Stimulated activated naive B cell treated with anti-CD40 and anti-IgM and Interleukin-4, amounts not matched to agents 10 μg/mL and 1 μg/mL and 100 μg/mL, for 72 hours (primary cell): ENCODE measurements around the gene MFAP4.
A peak's percentile ranks its signal among the peaks of the same experiment; 100 is the strongest.

Experiments
- ATAC-seq, 2 donors: fragments of 150-1000 bp; cut with Tn5 transposase; replicated peaks; 2 replicates each; pipeline ENCODE4 v1.10.0; 2021; ENCODE audit warnings: moderate library complexity in 1 of 2
- DNase-seq: peaks from one replicate; pipeline ENCODE4 v3.0.0; 2021
- H3K27ac Mint-ChIP-seq: one replicate; pipeline ENCODE4 v1.8.0; 2022; ENCODE audit warnings: mild to moderate bottlenecking, mixed read lengths
- H3K27me3 Mint-ChIP-seq, 2 donors: one replicate each; pipeline ENCODE4 v1.8.0; 2022; ENCODE audit warnings: mixed read lengths in 2 of 2
- H3K36me3 Mint-ChIP-seq, 2 donors: one replicate each; pipeline ENCODE4 v1.8.0; 2022; ENCODE audit warnings: mixed read lengths in 2 of 2, mild to moderate bottlenecking in 1 of 2
- H3K4me1 Mint-ChIP-seq, 2 donors: one replicate each; pipeline ENCODE4 v1.8.0; 2022; ENCODE audit warnings: mixed read lengths in 2 of 2, mild to moderate bottlenecking in 1 of 2
- H3K4me3 Mint-ChIP-seq, 2 donors: one replicate each; pipeline ENCODE4 v1.8.0; 2022; ENCODE audit warnings: mild to moderate bottlenecking in 2 of 2, mixed read lengths in 2 of 2, moderate library complexity in 1 of 2
- H3K9me3 Mint-ChIP-seq, 2 donors: one replicate each; pipeline ENCODE4 v1.8.0; 2022; ENCODE audit warnings: mixed read lengths in 2 of 2, mild to moderate bottlenecking in 1 of 2

MFAP4 gene

GRCh38 chr17:19338031-19338990 is 48.7 kb downstream of the MFAP4 start:
- no peak overlapping the region for H3K27ac Mint-ChIP-seq
- ATAC-seq (peak; percentile 96 to 99), DNase-seq (peak; percentile 62)
- peaks cover 2 to 7% of the 10 kb centered on the region in 2 donors for H3K4me1 Mint-ChIP-seq
- H3K36me3 Mint-ChIP-seq = peaks cover 3 to 7% of the 10 kb centered on the region in 2 donors
- H3K27me3 Mint-ChIP-seq = peaks cover 12 to 39% of the 10 kb centered on the region in 2 donors
- no peaks in the 10 kb centered on the region for H3K9me3 Mint-ChIP-seq
- H3K4me3 Mint-ChIP-seq = no peak overlapping the region

- no peak overlapping the region for H3K27ac Mint-ChIP-seq
- no peaks in the 10 kb centered on the region for H3K9me3 Mint-ChIP-seq
Observed at GRCh38 chr17:19337712-19338023, 49.3 kb downstream of the MFAP4 start.

GRCh38 chr17:19336938-19337711 is 49.9 kb downstream of the MFAP4 start:
- Mint-ChIP-seq H3K27me3 (peaks cover 11 to 44% of the 10 kb centered on the region in 2 donors), H3K27ac (no peak overlapping the region), H3K4me1 (peaks cover 4 to 16% of the 10 kb centered on the region in 2 donors), H3K4me3 (no peak overlapping the region), H3K9me3 (no peaks in the 10 kb centered on the region), H3K36me3 (peaks cover 7% of the 10 kb centered on the region in 2 donors)
- DNase-seq = no peak
- no peak for ATAC-seq

More at GRCh38 chr17:19337712-19338023, 49.3 kb downstream of the MFAP4 start:
- peaks cover 2 to 13% of the 10 kb centered on the region in 2 donors for H3K4me1 Mint-ChIP-seq
- ATAC-seq (no peak), DNase-seq (no peak)
- peaks cover 12 to 42% of the 10 kb centered on the region in 2 donors for H3K27me3 Mint-ChIP-seq
- H3K4me3 Mint-ChIP-seq = no peak overlapping the region
- peaks cover 4 to 7% of the 10 kb centered on the region in 2 donors for H3K36me3 Mint-ChIP-seq

- Mint-ChIP-seq H3K27ac (no peak overlapping the region), H3K4me3 (no peak overlapping the region), H3K9me3 (no peaks in the 10 kb centered on the region), H3K4me1 (peaks cover 7 to 16% of the 10 kb centered on the region in 2 donors), H3K27me3 (peaks cover 3 to 33% of the 10 kb centered on the region in 2 donors), H3K36me3 (peaks cover 10 to 11% of the 10 kb centered on the region in 2 donors)
- no peak for ATAC-seq
- no peak for DNase-seq
Observed at GRCh38 chr17:19335951-19336631, 50.9 kb downstream of the MFAP4 start.

- no peaks in the 10 kb centered on the region for H3K9me3 Mint-ChIP-seq
- peaks cover 10 to 18% of the 10 kb centered on the region in 2 donors for H3K36me3 Mint-ChIP-seq
- peaks cover 7 to 16% of the 10 kb centered on the region in 2 donors for H3K4me1 Mint-ChIP-seq
- DNase-seq (no peak), ATAC-seq (no peak)
- H3K27ac Mint-ChIP-seq = no peak overlapping the region
- H3K27me3 Mint-ChIP-seq = peaks cover 3 to 28% of the 10 kb centered on the region in 2 donors
- H3K4me3 Mint-ChIP-seq = no peak overlapping the region
Observed at GRCh38 chr17:19334331-19334730, 52.7 kb downstream of the MFAP4 start.

- peaks cover 7 to 16% of the 10 kb centered on the region in 2 donors for H3K4me1 Mint-ChIP-seq
- no peak for DNase-seq
- H3K9me3 Mint-ChIP-seq = no peaks in the 10 kb centered on the region
- no peak overlapping the region for H3K27ac Mint-ChIP-seq
- ATAC-seq = no peak
- no peak overlapping the region for H3K4me3 Mint-ChIP-seq
- H3K36me3 Mint-ChIP-seq = peaks cover 10 to 20% of the 10 kb centered on the region in 2 donors
- peaks cover 3 to 22% of the 10 kb centered on the region in 2 donors for H3K27me3 Mint-ChIP-seq
Observed at GRCh38 chr17:19333736-19334290, 53.2 kb downstream of the MFAP4 start.
